SW 1271 (cell line): ENCODE data around the gene GPR84.
"Not testable (repeated sequence)": the region's sequence is repeated elsewhere in the genome, so short reads cannot be mapped to it uniquely, and the experiment has no call there.

Source experiments
- DNase-seq, 2 experiments: peaks; one replicate each; lab custom pipeline; 2025; lab: John Stamatoyannopoulos, UW

GPR84 gene

DNA sequence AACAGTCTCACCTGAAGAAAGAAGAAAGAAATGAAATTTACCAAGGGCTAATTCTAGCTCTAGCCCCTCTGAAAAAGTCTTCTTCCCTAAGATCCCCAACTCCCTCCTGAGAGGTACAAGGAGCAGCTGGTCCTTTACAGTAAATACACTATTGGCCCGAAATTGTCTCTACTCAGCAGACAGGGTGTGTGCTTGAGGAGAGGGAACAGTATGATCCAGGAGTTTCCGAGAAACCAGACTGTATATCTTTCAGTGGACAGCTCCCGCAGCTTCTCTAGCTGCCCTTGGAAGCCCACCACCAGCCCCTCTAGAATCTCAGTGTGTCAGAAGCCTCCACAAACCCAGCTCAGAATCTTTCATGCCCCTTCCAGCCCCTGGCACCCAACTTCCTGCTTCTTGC lies 8.1 kb downstream of the GPR84 start:
- DNase-seq, result no peak

DNA sequence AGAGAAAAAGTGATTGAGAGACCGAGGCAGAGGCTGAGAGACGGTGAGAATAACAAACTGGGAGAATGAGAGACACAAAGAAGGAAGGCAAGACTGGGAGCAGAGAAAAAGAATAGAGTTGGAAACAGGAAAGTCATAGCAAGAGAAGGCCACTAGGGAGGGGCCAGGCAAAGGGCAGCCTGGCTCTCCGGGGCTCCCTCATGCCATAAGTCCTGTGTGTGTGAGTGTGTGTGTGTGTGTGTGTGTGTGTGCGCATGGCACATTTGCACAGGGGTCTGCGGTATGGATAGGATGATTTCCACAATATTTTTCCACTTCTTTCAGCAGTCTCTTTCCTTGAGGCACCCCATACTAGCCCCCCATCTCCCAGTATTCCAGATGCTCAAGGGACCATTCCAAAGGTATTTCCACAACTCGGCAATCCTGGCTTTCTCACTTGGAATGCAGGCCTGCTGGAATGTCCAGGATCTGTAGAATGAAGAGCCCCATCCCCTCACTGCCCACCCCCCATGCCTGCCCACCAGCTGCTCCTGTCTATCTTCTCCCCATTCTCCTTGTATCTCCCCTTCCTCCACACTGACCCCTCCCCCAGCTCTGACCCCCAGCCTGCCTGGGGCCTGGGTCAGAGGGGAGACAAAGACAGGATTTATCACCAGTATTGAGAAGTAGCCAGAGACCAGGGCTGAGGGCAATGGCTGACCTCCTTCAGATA lies 9.0 kb downstream of the GPR84 start:
- DNase-seq, result no peak

DNA sequence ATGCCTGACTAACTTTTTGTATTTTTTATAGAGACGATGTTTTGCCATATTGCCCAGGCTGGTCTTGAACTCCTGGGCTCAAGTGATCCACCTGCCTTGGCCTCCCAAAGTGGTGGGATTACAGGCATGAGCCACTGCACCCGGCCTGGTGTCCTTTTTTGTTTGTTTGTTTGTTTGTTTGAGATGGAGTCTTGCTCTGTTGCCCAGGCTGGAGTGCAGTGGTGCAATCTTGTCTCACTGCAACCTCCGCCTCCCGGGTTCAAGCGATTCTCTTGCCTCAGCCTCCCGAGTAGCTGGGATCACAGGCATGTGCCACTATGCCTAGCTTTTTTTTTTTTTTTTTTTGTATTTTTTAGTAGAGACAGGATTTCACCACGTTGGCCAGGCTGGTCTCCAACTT lies 10.0 kb downstream of the GPR84 start:
- not testable (repeated sequence) for DNase-seq

DNA sequence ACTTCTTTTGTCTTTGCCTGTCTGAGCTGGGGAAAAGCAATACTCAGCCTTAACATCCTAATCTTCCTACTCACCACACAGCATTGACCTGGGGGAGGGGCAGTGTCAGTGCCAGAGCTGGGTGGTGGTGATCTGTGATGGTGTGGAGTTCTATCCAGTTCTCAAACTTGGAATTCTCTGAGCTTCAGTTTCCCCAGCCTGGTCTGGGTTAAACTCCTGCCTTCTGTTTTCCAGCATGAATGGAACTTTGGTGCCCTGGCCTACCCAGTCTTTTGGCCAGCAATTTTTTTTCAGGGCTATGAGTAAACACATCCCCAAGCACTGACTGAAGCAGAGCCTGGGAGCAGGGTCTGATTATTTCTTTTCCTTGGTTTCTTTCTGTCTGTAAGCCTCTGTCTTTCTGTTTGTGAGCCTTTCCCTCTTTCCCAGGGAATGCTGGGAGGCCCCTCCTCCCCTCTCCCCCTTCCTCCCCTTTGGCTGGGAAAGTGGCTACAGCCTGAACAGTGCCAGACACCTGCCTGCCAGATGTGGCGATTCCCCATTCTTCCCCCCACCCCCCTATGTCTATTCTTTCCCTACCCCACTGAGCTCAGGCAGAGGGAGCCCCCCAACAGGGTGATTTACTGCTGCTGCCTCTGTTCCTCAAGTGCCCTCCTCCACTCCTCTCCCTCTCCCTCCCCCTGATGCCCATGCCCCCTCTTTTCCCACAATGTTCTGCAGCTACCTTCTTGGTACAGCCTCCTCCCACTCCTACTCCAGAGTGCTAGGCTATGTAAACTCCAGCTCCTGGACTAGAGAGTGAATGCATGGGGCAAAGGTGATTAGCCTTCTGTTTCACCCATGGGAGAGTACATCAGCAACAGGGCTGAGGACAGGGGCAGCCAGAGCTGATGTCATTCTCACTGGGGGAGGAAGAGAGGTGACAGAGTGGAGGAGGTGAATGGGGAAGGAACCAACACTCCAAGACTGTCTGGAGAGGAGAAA lies 11.1 kb downstream of the GPR84 start:
- no peak for DNase-seq

DNA sequence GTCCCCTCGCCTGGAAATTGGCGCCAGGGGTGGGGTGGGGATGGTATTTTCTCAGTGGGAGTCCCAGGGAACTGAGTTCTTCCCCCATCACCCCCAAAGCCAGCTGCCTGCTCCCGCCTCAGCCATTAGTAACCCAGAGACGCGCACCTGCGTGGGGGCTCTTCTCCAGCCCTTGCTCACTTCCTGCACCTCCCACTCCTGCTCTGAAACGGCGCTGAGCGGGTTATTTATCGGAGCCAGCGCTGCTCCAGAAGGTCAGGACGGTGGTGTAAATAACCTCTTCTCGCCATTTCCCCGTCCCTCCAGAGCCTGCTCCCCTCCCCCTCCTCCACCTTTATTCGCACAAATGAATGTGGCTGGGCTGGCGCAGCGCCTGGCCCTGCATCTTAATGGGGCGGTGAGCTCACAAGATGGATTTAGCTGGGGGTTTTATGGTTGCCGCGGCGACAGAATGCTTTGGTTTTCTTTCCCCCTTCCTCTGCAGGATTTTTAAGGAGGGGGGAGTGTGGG lies 12.2 kb downstream of the GPR84 start:
- no peak for DNase-seq

DNA sequence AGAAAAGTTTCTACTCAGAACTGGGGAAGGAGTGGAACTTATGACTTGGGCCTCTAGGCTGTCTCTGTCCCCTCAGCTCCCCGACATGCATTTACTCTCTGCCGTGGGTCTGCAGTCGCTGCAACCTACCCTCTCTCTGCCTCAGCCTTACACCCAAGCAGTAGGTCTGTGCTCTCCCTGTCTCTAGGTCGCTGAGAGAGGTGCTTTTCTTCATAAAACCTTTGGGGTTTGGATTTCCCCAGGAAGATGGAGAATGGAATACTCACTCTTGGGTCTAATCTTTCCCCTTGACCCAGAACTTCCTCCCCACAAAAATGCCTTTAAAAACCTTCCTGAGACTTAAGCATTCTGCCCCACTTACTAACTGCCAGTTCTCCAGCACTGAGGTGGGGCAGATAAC lies 12.9 kb downstream of the GPR84 start:
- DNase-seq, result no peak

DNA sequence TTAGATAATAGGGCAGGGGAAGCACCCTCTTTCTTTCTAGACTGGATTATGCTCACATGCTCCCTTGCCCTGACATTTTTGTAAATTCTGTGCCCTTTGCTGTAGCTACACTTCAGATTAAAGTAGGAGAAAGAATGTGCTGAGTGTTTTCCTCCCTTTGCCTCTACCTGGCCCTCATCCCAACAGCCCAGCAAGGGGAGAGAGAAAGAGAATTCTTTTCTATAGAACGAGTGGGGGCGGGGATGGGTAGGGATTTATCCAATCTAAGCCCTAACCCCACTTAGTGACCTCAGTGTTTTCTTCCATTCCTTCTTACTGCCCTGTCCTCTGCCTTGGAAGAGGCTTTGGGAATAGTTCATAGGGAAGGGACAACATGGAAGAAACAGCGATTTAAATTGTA lies 13.5 kb downstream of the GPR84 start:
- DNase-seq, result no peak

DNA sequence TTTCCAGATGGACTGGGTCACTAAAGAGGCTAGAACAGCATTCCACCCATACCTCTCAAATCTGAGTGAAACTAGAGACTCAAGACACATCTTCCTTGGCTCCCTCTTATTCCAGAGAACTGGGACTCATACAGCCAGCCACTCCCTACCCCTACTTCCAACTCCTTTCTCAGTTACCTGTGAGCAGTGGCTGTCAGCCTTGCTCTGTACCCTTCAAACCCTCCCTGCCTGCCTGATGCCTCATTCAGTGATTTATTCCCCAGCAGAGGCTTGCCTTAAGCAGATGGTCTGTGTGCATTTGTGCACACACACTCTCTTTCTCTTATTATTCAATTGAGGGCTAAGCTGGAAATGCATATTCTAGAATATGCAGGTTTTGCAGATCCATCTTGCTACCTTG lies 14.6 kb downstream of the GPR84 start:
- DNase-seq, result no peak

DNA sequence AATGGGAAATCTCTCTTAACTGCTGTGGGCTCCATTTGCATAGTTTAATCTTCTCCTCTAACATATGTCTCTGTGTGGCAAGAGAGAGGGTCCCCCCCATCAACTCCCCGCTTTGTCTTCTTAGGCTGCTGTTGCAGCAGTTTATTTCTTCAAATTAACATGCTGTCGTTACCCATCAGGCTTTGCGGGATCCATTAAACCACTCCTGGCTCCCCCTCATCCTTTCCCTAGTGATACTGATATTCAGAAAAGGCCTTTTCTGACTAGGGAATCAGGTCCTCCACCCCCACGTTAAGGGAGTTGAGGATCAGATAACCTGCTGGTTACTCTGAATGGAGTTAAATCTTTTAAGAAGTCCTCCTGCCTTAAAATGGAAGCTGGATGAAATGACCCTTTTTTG lies 15.2 kb downstream of the GPR84 start:
- DNase-seq, result no peak

DNA sequence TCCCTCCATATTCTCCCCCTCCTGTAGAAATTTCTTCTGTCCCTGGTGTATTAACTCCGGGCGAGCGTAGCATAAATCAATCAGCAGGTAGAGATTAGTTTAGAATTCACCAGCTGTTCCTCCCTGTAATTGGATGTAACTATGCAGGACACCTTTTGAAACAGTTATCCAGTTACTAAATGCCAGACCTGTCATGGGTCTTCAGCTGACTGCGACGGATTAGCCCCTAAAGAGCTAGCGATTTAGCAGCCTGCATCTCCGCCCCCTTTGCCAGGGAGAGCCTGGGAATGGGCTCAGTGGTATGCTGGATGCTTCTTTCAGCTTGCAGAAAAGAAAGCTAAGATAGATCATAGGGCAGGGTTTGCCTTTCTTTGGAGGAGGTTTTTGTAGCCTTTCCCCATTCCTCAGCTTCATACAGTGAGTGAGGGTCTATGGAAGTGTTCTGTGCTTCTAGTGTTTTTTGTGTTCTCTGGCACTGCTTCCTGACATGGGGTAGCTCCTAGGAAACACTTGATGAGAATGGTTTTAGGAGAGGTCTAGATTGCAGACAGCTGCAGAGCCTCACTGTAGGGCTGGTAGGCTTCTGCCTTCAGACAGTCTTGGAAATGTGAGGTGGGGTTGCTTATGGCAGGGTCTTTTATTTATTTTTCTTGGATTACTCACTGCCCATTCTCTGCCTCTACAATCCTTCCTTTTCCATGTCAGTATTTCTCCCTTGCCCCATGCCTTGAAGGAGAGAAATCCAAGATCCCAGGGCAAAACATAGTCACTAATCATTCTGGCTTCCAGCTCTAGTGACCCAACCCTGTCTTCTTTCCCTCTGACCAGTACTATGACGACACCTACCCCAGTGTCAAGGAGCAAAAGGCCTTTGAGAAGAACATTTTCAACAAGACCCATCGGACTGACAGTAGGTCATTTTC lies 22.6 kb downstream of the GPR84 start:
- DNase-seq, result no peak

DNA sequence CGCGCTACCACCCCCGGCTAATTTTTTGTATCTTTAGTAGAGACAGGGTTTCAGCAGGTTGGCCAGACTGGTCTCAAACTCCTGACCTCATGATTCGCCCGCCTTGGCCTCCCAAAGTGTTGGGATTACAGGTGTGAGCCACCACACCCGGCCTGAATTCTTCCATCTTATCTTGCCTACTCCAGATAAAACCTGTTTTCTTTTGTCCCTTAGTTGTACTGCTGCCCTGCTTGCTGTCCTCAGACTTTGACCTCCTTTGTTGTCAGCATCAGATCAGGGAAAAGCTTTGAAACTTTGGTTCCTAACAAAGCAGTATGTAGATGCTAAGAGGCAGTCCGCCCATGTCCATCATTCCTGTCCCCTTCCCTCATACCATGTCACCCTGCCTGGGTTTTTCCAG lies 23.4 kb downstream of the GPR84 start:
- no peak for DNase-seq

DNA sequence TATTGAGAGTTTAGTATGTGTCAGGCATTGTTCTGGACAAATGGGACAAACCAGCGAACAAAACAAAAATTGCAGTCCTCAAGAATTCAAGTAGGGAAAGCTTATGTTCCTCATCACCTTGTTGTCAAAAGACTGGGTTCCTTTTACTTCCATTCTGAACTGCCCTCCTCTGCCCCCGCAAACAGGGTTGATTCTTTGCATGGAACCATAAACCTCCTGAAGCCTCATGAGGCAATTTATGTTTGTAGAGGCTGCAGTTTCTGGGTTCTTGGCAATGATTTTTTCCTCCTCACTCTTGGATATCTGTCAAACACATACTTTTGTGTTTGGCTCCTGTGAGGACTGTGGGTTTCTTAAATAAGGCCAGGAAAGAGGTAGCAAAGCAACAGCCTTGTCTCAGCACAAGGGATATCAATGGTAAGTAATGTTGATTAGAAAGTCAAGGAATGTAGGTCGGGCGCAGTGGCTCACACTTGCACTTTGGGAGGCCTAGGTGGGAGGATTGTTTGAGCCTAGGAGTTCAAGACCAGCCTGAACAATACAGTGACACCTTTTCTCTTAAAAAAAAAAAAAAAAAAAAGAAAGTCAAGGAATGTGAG lies 25.5 kb downstream of the GPR84 start:
- DNase-seq, result no peak

DNA sequence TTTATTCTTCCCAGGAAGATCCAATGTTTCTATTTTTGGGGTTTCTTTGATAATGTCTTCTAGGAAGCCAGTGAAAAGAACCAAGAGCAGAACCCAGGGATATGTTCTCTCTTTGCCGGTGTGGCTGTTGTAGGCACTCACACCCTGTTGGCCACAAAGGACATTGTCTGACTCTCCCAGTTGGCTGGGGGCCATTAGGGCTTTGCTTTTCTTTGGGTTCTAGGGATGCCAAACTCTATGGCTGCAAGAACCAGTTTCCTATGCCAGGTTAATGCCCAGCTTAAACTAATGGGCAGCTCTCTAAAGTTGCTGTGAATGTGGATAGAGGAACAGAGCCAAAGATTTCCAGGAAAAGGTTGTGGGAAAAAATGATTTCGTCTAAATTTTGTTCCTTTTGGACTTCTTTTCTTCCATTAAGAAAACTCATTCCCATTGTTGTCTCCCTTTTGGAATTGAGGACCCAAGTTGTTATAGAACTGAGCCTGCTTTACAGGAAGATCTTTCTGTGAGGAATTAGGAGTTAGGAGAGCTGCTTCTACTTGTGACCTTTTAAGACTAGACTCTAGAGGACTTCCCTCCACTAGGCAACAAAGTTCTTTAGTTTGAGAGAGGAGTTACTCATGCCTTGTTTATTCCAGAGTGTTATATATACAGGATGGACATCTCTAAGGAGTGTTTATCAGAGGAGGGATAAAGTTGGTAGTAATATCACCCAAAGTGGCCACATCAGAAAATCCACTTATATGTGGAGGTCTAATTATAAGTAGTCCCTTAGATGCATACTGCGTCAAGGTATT lies 26.2 kb downstream of the GPR84 start:
- no peak for DNase-seq

DNA sequence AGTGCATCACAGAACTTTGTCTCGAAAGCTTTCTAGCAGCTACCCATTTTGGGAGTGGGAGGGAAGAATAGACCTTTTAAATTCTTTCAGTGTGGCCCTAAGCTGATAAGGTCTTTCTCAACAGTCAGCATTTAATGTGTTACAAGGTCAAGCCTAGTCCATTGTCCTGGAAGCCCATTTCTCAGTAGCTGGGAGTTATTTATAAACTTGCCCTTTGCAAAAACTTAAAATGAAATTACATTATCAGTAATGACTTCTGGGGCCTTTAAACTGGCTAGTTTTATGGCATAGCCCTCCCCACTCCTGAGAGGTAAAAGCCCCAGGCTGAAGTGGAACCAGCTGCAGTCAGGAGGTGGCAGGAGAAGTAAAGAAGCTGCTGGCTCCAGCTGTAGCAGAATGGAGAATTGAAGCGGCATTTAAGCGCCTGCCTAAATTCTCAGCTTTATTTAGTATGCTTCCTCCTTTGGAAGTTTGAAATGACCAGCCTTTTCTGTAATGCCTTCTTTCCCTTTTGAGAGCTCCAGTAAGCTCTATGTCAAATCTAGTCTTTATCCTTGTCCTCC lies 26.9 kb downstream of the GPR84 start:
- DNase-seq, result no peak

DNA sequence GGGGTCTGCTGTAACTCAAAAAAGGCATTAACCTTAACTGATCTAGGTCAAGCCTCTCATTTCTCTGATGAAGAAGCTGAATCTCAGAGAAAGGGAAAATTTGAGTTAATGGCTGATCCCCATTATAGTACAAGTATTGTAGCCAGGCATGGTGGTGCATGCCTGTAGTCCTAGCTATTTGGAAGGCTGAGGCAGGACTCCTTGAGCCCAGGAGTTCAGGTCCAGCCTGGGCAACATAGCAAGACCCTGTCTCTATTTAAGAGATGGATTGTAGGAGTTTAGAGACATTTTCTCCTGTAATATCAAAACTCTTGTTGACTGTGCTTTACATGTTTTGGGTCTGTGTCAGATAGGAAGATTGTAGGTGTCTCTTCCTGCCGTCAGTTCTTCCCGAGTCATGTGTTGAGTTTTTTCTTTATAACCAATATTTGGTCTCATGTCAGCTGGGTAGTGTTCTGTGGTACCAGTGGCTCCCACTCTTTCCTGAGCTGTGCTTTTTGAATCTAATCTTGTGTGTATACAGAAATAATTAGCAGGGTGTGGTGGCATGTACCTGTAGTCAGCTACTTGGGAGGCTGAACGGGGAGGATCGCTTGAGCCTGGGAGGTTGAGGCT lies 30.8 kb downstream of the GPR84 start:
- no peak for DNase-seq

DNA sequence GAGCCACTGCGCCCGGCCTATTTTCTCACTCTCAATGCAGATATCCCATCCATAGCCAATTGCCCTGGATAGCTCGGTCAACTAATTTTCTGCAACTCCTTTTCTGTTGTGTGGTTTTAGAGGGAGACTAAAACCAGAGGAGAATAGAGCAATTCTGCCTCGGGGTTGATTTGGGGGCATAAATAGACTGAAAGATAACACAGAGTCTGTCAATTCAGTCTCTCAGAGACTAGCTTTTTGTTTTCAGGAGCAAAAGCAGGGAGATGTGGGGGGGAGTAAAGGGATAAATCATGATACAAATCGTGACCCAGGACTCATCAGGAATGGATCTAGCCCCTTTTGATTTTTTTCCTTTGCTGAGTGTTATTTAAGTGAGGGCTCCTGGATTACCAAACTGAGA lies 32.8 kb downstream of the GPR84 start:
- DNase-seq, result no peak

DNA sequence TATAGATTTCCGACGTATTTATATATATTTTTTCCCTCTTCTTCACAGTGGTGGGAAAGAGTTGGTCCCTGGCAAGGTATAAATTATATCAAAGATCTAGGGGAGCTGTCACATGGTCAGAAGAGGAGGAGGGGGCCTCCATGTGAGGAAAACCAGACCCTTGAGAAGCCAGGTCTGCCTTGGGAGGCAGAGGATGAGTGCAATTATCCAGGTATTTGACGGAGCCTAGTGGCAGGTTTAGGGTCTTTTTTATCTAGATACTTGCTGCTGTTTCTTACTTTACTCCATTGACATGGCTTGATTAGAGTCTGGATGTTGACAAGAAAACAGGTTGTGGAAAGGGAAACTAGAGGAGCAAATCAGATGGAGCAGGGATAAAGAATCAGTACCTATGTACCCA lies 33.8 kb downstream of the GPR84 start:
- no peak for DNase-seq

DNA sequence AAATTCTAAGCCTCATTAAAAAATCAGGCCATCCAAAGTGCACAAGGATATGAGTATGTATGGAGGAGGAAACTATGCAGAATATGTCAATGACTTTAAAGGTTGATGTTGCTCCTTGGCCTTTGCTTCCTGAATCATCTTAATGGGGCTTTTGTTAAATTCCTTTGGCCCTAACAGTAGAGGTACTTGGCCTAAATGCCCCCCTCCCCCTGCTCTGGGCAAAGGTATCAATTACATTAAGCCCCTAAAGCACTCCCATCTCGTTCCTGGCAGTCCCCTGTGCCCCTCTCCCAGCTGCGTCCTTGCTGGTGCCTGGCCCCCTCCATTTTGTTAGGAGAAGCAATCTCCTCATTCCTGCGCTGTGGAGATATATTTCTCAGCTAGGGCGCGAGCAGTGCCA lies 34.5 kb downstream of the GPR84 start:
- peak in 1 of 2 experiments; percentile 23 for DNase-seq

DNA sequence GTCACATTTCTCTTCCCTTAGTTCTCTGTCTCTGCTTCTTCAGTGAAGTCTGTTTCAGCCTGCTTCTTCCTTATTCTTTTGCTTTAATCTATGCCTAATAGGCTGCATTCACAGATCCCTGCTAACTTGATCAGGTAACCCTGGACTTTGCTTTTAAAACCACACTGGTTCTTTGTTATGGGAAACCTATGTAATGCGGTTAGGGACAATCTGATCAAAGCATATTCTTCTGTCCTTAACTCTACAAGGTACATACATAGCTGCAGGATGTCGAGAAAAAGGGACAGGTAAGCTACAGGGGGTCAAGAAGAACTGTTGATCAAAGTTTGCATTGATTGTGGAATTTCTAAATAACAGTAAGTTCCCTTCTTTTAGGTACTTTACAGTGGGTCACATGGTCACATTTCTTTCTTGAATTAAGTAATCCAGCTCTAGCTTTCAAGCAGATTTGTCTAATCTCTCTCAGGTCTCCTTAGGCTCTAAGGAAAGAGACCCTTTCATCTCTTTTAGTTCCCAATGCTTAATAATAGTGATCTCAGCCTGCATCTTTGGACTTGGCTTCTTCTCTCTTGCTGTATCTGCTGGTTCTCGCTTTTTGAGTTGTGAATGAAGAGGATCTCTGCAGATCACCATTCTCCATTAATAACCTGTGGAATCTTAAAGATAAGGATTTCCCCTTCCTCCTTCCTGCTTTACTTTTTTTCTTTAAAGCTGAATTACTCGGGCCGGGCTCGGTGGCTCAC lies 35.5 kb downstream of the GPR84 start:
- no peak for DNase-seq
